Psoas muscle (tissue), 8 donors: ENCODE data around the gene LGI1. TPM values are rescaled to one million over a fixed set of nuclear protein-coding genes. Genes with fewer than 3 reads are reported as not detected.

Experiments
- ATAC-seq, 4 donors: fragments of 200-7000 bp; cut with Tn5 transposase; one replicate each; pipeline ENCODE4 v1.9.1; 2020; ENCODE audit warnings: moderate library complexity in 3 of 4, mild to moderate bottlenecking in 2 of 4
- DNase-seq, 2 donors: peaks; one replicate each; pipeline ENCODE4 v3.0.0-alpha.2; 2020
- H3K27ac ChIP-seq: fragments of 200-600 bp; one replicate; pipeline ENCODE4 v1.8.0; 2022
- H3K27me3 ChIP-seq, 3 donors: fragments of 200-600 bp in 1 of 3; one replicate each; pipeline versions ENCODE4 v1.6.1 to v1.8.0; 2013 to 2022; ENCODE audit warnings: low read length in 2 of 3, mild to moderate bottlenecking in 2 of 3, moderate library complexity in 1 of 3; ENCODE audit not compliant: insufficient read depth in 3 of 3
- H3K36me3 ChIP-seq, 2 donors: fragments of 200-600 bp in 1 of 2; one replicate each; pipeline versions ENCODE4 v1.6.1 to v1.8.0; 2013 to 2022; ENCODE audit warnings: low read depth in 1 of 2, mild to moderate bottlenecking in 1 of 2, moderate library complexity in 1 of 2; ENCODE audit not compliant: insufficient read depth in 1 of 2
- H3K4me1 ChIP-seq: fragments of 200-600 bp; one replicate; pipeline ENCODE4 v1.8.0; 2022
- H3K4me3 ChIP-seq: fragments of 200-600 bp; one replicate; pipeline ENCODE4 v1.8.0; 2022; ENCODE audit warnings: mild to moderate bottlenecking
- H3K9me3 ChIP-seq: fragments of 200-600 bp; one replicate; pipeline ENCODE4 v1.8.0; 2022
- WGBS, 3 donors: extraction: QIAGEN DNeasy Blood & Tissue Kit; methylation state at CpG; one replicate each; pipeline versions ENCODE4 v1.1.6 to v1.1.7; 2013; 5-methylcytosine and 5-hydroxymethylcytosine counted together
- intact Hi-C, 2 donors: fragments of 100-400 bp; cut with DNase I; formaldehyde crosslinking; loops; one replicate each; pipeline versions ENCODE4 v1.11.0 to v1.14.2; 2022
- long read RNA-seq, 2 donors: library from polyadenylated mRNA; unstranded; transcript quantifications; one replicate each; pipeline ENCODE4 v2.0.0, GENCODE V29; 2021
- polyA plus RNA-seq, 3 donors: library from polyadenylated mRNA; stranded (reverse); fragments of 200-250 nt; gene quantifications; one replicate each; pipeline ENCODE4 v1.2.3, GENCODE V29; 2013
- total RNA-seq, 4 donors: library from RNA; stranded (reverse); fragmentation: NEBNext Ultra II Directional in 2 of 4; extraction: Animal tissue kit (Norgen Biotek cat#: 25700) in 2 of 4; gene quantifications; one replicate each; pipeline versions ENCODE4 v1.2.1 to v1.2.4, GENCODE V29; 2021 to 2023
- TF ChIP-seq, protein P1 (sequence below): fragments of 200-600 bp; IDR thresholded peaks from one replicate; pipeline ENCODE4 v1.8.0; 2022; ENCODE audit warnings: antibody characterized with exemption
- donor health status: healthy with polysubstance abuse.
- donor health status: DM: no; HTN: no; CAD: no; lungs with moderate emphysema.
- donor health status: Bipolar disorder and iron deficiency.
- donor health status: healthy.
- donor health status: DM: yes; HTN: yes; CAD: no.
- donor health status: DM: no; HTN: no; CAD: no.
- donor health status: DM: no; HTN: no; CAD: no.
- donor health status: DM: yes; HTN: yes; CAD: no.

The LGI1 gene
- total RNA-seq (1 to 10 TPM; 1.3 to 7.3 (median 2.6) TPM), polyA plus RNA-seq (1 to 10 TPM in 2 of 3 donors, under 1 TPM in 1; 0.20 to 1.4 (median 1.4) TPM)
- long read RNA-seq, donor 1 = 0 reads
- long read RNA-seq, donor 2 = 0 reads

DNA sequence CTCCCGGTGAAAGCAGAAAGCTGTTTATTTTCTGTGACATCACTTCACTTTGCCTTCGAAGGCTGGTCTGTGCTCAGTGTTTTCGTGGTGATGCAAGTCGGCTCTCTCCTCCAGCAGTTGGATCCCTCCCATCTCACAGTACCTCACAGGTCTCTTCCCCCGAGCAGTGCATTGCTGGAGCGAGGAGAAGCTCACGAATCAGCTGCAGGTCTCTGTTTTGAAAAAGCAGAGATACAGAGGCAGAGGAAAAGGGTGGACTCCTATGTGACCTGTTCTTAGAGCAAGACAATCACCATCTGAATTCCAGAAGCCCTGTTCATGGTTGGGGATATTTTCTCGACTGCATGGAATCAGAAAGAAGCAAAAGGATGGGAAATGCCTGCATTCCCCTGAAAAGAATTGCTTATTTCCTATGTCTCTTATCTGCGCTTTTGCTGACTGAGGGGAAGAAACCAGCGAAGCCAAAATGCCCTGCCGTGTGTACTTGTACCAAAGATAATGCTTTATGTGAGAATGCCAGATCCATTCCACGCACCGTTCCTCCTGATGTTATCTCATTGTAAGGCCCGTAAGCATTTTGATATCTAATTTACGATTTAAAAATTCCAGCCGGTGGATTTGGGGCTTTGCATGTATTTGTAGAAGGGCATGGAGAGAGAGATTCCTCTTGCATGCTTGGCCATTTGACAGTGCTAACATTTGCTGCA is at the start of gene LGI1:
Gene LGI1, plus strand, starts transcription at position 136 of the 707 bp plus-strand sequence. Its CDS starts 209 bp downstream, at position 345.
- no peak for DNase-seq
- intact Hi-C loops = no loop called here
- H3K27ac ChIP-seq = peak within 1 kb of the TSS; percentile 58

DNA sequence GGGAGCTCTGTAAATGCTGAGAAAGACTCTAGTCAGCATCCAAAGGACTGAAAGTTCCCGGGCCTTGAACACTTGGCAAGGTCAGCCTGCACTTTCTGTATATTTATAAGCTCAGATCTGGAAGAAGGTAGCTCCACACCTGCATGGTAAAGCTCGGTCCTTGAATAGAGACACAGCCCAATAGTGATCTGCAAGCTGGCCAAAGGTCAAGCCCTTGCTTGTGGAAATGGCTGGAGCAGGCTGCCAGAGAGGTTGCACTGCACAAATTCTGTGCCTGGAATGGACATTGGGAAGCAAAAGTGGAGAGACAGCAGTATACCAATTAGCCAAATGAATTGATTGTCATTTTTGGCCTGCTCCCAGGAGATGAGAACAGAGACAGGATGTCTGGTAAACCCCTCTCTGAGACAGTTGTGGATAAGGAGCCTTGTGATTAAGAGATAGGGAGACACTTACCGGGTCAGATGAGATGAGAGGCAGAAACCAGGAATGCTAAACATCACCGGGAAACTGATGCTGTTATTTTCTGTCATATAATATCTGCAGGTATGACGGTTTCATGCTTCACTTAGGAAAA is 47.3 kb upstream of the LGI1 start:
- DNase-seq = no peak
- Histone ChIP-seq H3K27me3 (no peaks in the 10 kb centered on the region), H3K9me3 (no peaks in the 10 kb centered on the region), H3K4me1 (no peaks in the 10 kb centered on the region), H3K36me3 (no peaks in the 10 kb centered on the region), H3K4me3 (no peak overlapping the region), H3K27ac (no peak overlapping the region)
- no peak for ATAC-seq
- WGBS, 3 donors = 73 to 77% (median 76%) methylated on average over 5 of the region's 5 CpGs
- TF ChIP-seq, protein P1, sequence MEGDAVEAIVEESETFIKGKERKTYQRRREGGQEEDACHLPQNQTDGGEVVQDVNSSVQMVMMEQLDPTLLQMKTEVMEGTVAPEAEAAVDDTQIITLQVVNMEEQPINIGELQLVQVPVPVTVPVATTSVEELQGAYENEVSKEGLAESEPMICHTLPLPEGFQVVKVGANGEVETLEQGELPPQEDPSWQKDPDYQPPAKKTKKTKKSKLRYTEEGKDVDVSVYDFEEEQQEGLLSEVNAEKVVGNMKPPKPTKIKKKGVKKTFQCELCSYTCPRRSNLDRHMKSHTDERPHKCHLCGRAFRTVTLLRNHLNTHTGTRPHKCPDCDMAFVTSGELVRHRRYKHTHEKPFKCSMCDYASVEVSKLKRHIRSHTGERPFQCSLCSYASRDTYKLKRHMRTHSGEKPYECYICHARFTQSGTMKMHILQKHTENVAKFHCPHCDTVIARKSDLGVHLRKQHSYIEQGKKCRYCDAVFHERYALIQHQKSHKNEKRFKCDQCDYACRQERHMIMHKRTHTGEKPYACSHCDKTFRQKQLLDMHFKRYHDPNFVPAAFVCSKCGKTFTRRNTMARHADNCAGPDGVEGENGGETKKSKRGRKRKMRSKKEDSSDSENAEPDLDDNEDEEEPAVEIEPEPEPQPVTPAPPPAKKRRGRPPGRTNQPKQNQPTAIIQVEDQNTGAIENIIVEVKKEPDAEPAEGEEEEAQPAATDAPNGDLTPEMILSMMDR = no peak
- intact Hi-C loops = no loop called here

More for the DNA sequence above, at the start of gene LGI1:
- Histone ChIP-seq H3K4me3 (peak within 1 kb of the TSS; percentile 54), H3K4me1 (peaks cover 5% of the 10 kb centered on the region), H3K36me3 (no peaks in the 10 kb centered on the region), H3K9me3 (no peaks in the 10 kb centered on the region), H3K27me3 (no peaks in the 10 kb centered on the region)
- peak; percentile 52 to 68 (median 63) for ATAC-seq
- WGBS, 3 donors = 16 to 22% (median 19%) methylated on average over 16 of the region's 16 CpGs
- TF ChIP-seq, protein P1 = no peak

DNA sequence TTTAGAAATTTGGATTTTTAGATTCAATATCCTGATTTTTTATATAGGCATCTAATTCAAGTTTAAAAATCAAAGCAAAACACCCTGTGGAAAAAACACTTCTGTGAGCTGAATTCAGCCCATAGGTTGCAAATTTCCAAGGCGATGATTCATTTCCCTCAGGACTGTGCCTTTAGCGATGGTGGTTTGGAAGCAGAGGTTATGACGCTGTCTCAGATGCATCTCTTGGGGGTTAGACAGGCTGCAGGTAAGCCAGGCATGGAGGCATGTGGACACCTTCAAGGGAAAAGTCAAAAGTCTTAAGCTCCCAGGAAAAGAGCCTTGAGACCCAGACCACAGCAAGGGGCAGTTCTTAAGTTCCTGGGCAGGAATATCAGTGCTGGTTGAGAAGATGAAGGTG is 45.8 kb upstream of the LGI1 start:
- H3K36me3 ChIP-seq = no peaks in the 10 kb centered on the region
- DNase-seq (no peak), ATAC-seq (no peak)
- no peak overlapping the region for H3K27ac ChIP-seq
- H3K9me3 ChIP-seq = no peaks in the 10 kb centered on the region
- TF ChIP-seq, protein P1 = no peak
- 60 to 85% (median 70%) methylated on average over 3 of the region's 3 CpGs for WGBS, 3 donors
- no peaks in the 10 kb centered on the region for H3K4me1 ChIP-seq
- H3K4me3 ChIP-seq = no peak overlapping the region
- no peaks in the 10 kb centered on the region for H3K27me3 ChIP-seq
- intact Hi-C loops = no loop called here

DNA sequence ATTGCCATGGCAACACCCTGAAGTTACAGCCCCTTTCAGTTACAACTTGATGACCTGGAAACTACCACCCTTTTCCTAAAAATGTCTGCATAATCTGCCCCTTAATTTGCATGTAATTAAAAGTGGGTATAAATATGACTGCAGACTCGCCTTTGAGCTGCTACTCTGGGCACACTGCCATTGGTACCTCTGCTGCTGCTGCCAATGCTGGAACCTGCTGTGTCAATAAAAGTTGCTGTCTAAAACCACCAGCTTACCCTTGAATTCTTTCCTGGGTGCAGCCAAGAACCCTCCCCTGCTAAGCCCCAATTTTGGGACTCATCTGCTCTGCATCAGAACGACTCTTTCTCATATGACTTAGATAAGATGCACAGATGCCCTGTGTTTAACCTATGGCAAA is 45.1 kb upstream of the LGI1 start:
- Histone ChIP-seq H3K27me3 (no peaks in the 10 kb centered on the region), H3K9me3 (no peaks in the 10 kb centered on the region), H3K4me1 (no peaks in the 10 kb centered on the region), H3K36me3 (no peaks in the 10 kb centered on the region), H3K27ac (no peak overlapping the region), H3K4me3 (no peak overlapping the region)
- 37 to 55% (median 46%) methylated on average over 2 of the region's 2 CpGs for WGBS, 3 donors
- TF ChIP-seq, protein P1 = no peak
- intact Hi-C loops = no loop called here
- DNase-seq (no peak), ATAC-seq (no peak)
